HL-60 (cell line): Measurements from ENCODE around the gene TARBP2.

Experiments
- DNase-seq, 2 experiments: peaks; one replicate each; pipeline ENCODE4 v3.0.0-alpha.2; 2010 to 2020; ENCODE audit warnings: low read depth in 1 of 2, low spot score in 1 of 2
- H3K27ac ChIP-seq: fragments of 250-450 bp; sonication (Bioruptor Pico); replicated peaks from 2 replicates; pipeline ENCODE4 v1.5.1; 2020; ENCODE audit warnings: mild to moderate bottlenecking, moderate library complexity
- H3K27me3 ChIP-seq: fragments of 250-450 bp; sonication (Bioruptor Pico); 2 replicates; pipeline ENCODE4 v1.5.1; 2021; ENCODE audit warnings: mild to moderate bottlenecking, moderate library complexity; ENCODE audit not compliant: insufficient read depth, poor library complexity, severe bottlenecking
- H3K4me3 ChIP-seq: replicated peaks from 2 replicates; pipeline ENCODE4 v1.5.1; 2011; ENCODE audit warnings: mild to moderate bottlenecking, control low read depth, low read length; ENCODE audit not compliant: insufficient read depth
- GABPA ChIP-seq: IDR thresholded peaks from 2 replicates; pipeline ENCODE4 v1.6.1; 2012; ENCODE audit warnings: low read depth
- POLR2AphosphoS5 ChIP-seq: IDR thresholded peaks from 2 replicates; pipeline ENCODE4 v1.6.1; 2012; ENCODE audit warnings: low read depth
- SPI1 ChIP-seq: IDR thresholded peaks from 2 replicates; pipeline ENCODE4 v1.6.1; 2012; ENCODE audit warnings: low read depth, mild to moderate bottlenecking, borderline replicate concordance
- TF ChIP-seq, protein P1 (sequence below): IDR thresholded peaks from one replicate; pipeline ENCODE4 v1.5.1; 2011; ENCODE audit warnings: low read length, control low read depth, inconsistent platforms; ENCODE audit not compliant: insufficient read depth
- TF ChIP-seq, protein P2 (sequence below): IDR thresholded peaks from 2 replicates; pipeline ENCODE4 v1.6.1; 2012; ENCODE audit warnings: low read depth; ENCODE audit not compliant: insufficient replicate concordance

Gene TARBP2

DNA sequence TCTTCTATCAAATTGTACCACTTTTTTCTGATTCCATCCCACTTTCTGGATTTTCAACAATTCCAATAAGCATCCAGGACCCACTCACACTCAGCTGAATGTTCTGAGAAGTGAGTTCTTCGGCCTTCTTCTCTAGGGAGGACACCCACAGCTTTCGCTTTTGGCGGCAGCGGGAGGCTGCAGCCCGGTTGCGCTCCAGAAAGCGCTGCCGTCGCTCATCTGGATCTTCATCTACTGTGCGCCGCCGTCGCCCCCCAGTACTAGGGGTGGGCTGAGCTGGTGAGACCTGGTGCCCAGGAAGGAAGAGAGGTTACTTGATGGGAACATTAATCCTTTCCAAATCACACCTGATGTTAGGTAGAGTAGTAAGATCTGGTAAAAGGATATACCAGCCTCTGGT lies 23.4 kb downstream of the TARBP2 start:
- no peak for DNase-seq
- TF ChIP-seq, protein P1, sequence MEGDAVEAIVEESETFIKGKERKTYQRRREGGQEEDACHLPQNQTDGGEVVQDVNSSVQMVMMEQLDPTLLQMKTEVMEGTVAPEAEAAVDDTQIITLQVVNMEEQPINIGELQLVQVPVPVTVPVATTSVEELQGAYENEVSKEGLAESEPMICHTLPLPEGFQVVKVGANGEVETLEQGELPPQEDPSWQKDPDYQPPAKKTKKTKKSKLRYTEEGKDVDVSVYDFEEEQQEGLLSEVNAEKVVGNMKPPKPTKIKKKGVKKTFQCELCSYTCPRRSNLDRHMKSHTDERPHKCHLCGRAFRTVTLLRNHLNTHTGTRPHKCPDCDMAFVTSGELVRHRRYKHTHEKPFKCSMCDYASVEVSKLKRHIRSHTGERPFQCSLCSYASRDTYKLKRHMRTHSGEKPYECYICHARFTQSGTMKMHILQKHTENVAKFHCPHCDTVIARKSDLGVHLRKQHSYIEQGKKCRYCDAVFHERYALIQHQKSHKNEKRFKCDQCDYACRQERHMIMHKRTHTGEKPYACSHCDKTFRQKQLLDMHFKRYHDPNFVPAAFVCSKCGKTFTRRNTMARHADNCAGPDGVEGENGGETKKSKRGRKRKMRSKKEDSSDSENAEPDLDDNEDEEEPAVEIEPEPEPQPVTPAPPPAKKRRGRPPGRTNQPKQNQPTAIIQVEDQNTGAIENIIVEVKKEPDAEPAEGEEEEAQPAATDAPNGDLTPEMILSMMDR = no peak
- TF ChIP-seq SPI1 (no peak), POLR2AphosphoS5 (no peak), GABPA (no peak)
- TF ChIP-seq, protein P2, sequence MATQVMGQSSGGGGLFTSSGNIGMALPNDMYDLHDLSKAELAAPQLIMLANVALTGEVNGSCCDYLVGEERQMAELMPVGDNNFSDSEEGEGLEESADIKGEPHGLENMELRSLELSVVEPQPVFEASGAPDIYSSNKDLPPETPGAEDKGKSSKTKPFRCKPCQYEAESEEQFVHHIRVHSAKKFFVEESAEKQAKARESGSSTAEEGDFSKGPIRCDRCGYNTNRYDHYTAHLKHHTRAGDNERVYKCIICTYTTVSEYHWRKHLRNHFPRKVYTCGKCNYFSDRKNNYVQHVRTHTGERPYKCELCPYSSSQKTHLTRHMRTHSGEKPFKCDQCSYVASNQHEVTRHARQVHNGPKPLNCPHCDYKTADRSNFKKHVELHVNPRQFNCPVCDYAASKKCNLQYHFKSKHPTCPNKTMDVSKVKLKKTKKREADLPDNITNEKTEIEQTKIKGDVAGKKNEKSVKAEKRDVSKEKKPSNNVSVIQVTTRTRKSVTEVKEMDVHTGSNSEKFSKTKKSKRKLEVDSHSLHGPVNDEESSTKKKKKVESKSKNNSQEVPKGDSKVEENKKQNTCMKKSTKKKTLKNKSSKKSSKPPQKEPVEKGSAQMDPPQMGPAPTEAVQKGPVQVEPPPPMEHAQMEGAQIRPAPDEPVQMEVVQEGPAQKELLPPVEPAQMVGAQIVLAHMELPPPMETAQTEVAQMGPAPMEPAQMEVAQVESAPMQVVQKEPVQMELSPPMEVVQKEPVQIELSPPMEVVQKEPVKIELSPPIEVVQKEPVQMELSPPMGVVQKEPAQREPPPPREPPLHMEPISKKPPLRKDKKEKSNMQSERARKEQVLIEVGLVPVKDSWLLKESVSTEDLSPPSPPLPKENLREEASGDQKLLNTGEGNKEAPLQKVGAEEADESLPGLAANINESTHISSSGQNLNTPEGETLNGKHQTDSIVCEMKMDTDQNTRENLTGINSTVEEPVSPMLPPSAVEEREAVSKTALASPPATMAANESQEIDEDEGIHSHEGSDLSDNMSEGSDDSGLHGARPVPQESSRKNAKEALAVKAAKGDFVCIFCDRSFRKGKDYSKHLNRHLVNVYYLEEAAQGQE = no peak
- Histone ChIP-seq H3K27ac (no peak overlapping the region), H3K27me3 (no peaks in the 10 kb centered on the region), H3K4me3 (no peak overlapping the region)

DNA sequence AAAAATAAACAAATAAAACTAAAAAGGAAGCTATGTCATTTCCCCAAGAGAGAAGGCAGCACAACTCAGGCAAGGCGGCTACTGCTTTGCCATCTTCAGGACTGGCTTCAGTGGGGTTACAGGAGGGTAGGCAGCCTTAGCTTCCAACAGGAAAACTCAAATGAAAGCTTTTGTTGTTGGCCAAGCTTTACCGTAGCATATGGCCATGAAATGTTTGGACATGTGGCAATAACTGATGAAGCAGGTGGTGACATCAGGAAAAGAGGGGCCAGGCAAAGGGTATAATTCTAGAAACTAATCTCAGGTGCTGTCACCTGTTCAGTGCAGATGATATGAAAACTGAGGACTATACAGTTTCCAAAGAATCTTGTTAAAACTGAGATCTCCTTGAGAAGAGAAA lies 29.0 kb downstream of the TARBP2 start:
- Histone ChIP-seq H3K27me3 (no peaks in the 10 kb centered on the region), H3K27ac (no peak overlapping the region), H3K4me3 (no peak overlapping the region)
- no peak for DNase-seq
- TF ChIP-seq SPI1 = no peak
- TF ChIP-seq POLR2AphosphoS5 = no peak
- TF ChIP-seq, protein P1 = no peak
- no peak for TF ChIP-seq GABPA
- TF ChIP-seq, protein P2 = no peak

DNA sequence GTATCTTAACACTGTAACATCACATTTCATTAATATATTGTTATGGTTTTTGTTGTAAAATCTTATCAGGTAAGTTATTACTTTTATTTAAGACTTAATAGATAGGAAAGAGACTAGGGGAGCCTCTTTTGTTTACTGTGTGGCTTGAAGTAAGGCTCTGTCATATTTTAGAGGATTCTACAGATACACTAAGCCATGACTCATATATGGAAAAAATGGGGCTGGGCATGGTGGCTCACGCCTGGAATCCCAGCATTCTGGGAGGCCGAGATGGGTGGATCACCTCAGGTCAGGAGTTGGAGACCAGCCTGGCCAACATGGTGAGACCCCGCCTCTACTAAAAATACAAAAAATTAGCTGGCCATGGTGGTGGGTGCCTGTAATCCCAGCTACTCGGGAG lies 29.8 kb downstream of the TARBP2 start:
- no peak for DNase-seq
- Histone ChIP-seq H3K27me3 (no peaks in the 10 kb centered on the region), H3K27ac (no peak overlapping the region), H3K4me3 (no peak overlapping the region)
- no peak for TF ChIP-seq SPI1
- no peak for TF ChIP-seq POLR2AphosphoS5

DNA sequence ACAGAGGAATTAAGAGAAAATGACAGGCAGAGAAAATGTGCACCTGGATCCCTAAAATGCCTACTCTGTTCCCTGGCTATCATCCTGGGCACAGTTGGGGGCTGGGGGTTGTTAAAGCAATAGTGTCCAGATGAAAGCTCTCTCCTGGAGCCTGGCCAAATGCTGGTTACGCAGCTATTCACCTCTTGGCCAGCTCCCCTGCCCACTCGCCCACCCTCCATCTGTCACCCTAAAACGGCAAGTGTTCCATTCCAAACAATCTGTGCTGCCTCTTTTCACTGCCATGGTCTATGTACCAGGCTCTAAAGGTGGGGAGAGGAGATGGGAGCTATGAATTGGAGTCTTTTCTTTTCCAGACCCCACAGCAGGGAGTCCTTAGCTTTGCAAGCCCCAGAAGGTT lies 30.9 kb downstream of the TARBP2 start:
- no peaks in the 10 kb centered on the region for H3K27me3 ChIP-seq
- no peak for DNase-seq
- TF ChIP-seq SPI1 (no peak), POLR2AphosphoS5 (no peak), GABPA (no peak)
- TF ChIP-seq, protein P1 = no peak
- TF ChIP-seq, protein P2 = no peak
- H3K4me3 ChIP-seq = no peak overlapping the region
- no peak overlapping the region for H3K27ac ChIP-seq
